ENCODE results near the gene TTC12. TPM values are rescaled to one million over a fixed set of nuclear protein-coding genes. Genes with fewer than 3 reads are reported as not detected.

The TTC12 gene
- total and polyA plus RNA-seq, 2 of the 8 experiments (the other 6 are each of a cell fraction or from before 2014, with no cell fraction given) = 4.7 to 9.0 TPM

DNA sequence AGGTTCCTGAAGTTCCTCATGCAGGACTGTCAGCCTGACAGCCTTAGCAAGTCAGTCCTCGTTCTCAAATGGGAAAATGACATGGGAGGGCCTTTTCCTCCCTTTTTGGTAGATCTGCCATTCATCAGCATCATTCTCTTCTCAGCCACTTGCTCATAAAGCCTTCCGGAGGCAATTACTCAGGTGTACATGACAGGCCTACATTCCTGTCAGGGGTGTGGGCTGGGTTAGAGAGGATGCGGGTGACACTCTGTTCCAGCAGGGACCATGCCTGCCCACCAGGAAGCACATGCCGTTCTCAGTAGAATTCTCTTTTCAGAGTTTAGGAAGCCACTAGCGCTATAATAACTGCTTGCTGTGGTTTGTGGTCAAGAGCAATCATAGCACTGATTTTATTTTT is 49.0 kb downstream of the TTC12 start (continued):
- TF ChIP-seq JUND (IDR thresholded peaks at IDR 0.05; ENCODE audit: low read length) (no peak), BCL11A (IDR thresholded peaks at IDR 0.05; ENCODE audit: low read depth in 2 of 2, low read length in 2 of 2) (no peak), SIN3A (conservative IDR thresholded peaks at IDR 0.05 in 1 of 2, IDR thresholded peaks at IDR 0.05 in 1 of 2; ENCODE audit: low read depth in 1 of 2, low read length in 2 of 2) (no peak)
